Testis (tissue), 3 donors: ENCODE results near the gene CDH23. TPM values are rescaled to one million over a fixed set of nuclear protein-coding genes. Genes with fewer than 3 reads are reported as not detected.

Experiments
- DNase-seq: peaks from one replicate; pipeline ENCODE4 v3.0.0-alpha.2; 2019
- H3K27ac ChIP-seq, 2 donors: fragments of 200-600 bp; sonication (generic); one replicate each; pipeline ENCODE4 v1.5.1; 2019
- H3K27me3 ChIP-seq: fragments of 200-600 bp; sonication (generic); one replicate; pipeline ENCODE4 v1.5.1; 2019
- H3K36me3 ChIP-seq: fragments of 200-600 bp; sonication (generic); one replicate; pipeline ENCODE4 v1.5.1; 2017; ENCODE audit warnings: low read depth; ENCODE audit errors: missing control alignments
- H3K4me1 ChIP-seq: fragments of 200-600 bp; sonication (generic); one replicate; pipeline ENCODE4 v1.5.1; 2019
- H3K4me3 ChIP-seq, 2 donors: fragments of 200-600 bp; sonication (generic); one replicate each; pipeline ENCODE4 v1.5.1; 2017 to 2019
- H3K9me3 ChIP-seq: fragments of 200-600 bp; sonication (generic); one replicate; pipeline ENCODE4 v1.5.1; 2017
- CTCF ChIP-seq, 3 experiments: fragments of 450-650 bp in 2 of 3; fragments of 200-600 bp in 1 of 3; sonication (generic) in 1 of 3; IDR thresholded peaks; one replicate each; pipeline ENCODE4 v1.5.1; 2016 to 2019; ENCODE audit warnings: antibody characterized with exemption in 3 of 3, mild to moderate bottlenecking in 2 of 3, moderate library complexity in 1 of 3
- POLR2A ChIP-seq: fragments of 450-650 bp; IDR thresholded peaks from one replicate; pipeline ENCODE4 v1.6.1; 2017; ENCODE audit warnings: antibody characterized with exemption, mild to moderate bottlenecking, moderate library complexity
- WGBS, 2 donors: methylation state at CpG; one replicate each; pipeline ENCODE4 v1.1.5; 2018; 5-methylcytosine and 5-hydroxymethylcytosine counted together
- intact Hi-C: fragments of 100-400 bp; cut with DNase I; formaldehyde crosslinking; loops from one replicate; pipeline ENCODE4 v1.15.1; 2023; ENCODE audit warnings: low total_unique reads
- polyA plus RNA-seq: library from polyadenylated mRNA; stranded (reverse); fragments of 350-450 nt; fragmentation: Illumina TruSeq; extraction: RNeasy Lipid Tissue Mini Kit (QIAGEN cat#74804); gene quantifications from one replicate; pipeline ENCODE4 v1.2.3, GENCODE V29; 2014; ENCODE audit warnings: low read depth, low replicate concordance; ENCODE audit not compliant: insufficient read depth
- total RNA-seq, 2 donors: library from RNA; depleted of rRNA; stranded (reverse); fragments of >200 nt; gene quantifications; one replicate each; pipeline ENCODE4 v1.2.3, GENCODE V29; 2016

The CDH23 gene
- total and polyA plus RNA-seq, 3 donors from 2014 or later: 29.8 to 125 (median 81.7) TPM

DNA sequence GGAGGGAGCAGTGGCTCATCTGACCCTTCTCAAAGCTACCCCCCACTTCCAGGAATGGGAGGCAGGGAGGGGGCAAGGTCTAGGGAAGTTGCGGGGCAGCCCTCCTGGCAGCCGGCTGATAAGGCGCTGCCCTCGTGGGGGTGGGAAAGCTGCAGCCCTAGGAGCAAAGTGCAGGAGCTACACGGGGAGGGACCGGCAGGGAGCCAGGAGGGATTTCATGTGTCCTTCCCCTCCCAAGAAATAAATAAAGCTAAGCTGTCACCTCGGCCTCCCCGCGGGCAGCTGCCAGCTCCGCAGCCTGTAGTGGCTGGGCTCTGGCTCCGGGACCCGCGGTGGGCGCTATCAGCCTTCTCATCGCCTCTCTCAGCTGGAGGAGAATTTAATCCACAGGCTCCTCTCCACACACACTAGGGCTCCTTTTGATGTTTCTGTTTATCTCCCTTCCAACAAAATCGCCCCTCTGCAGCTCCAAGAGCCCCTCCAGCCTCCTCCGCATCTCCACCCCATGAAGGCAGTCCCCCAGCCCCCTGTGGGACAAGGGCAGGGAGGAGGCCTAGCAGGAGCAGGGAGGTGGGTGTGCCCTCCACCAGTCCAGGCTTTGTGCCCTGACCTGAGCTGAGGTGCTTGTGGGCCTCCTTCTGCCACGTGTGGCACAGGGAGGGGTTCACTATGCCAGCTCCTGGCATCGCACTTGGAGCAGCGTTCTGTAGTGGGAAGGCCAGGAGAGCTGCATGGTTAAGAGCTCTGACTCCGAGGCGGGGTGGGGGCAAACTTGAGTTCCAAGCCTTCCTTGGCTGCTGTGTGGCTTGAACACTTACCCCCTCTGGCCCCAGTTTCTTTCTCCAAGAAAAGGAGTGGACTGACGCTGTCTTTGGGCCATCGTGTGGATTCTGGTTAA is 242.4 kb downstream of the CDH23 start:
- H3K9me3 ChIP-seq: no peaks in the 10 kb centered on the region
- no peaks in the 10 kb centered on the region for H3K4me1 ChIP-seq
- WGBS, 2 donors: 74 to 84% methylated on average over 22 to 24 of the region's 24 CpGs
- no peaks in the 10 kb centered on the region for H3K36me3 ChIP-seq
- intact Hi-C loops: no loop called here
- no peak overlapping the region for H3K4me3 ChIP-seq
- no peaks in the 10 kb centered on the region for H3K27me3 ChIP-seq
- DNase-seq: no peak
- H3K27ac ChIP-seq: no peak overlapping the region
- no peak for TF ChIP-seq CTCF (IDR thresholded peaks at IDR 0.05)
- no peak for TF ChIP-seq POLR2A

- Histone ChIP-seq H3K4me3 (no peak overlapping the region), H3K9me3 (no peaks in the 10 kb centered on the region), H3K36me3 (no peaks in the 10 kb centered on the region), H3K4me1 (no peaks in the 10 kb centered on the region), H3K27me3 (no peaks in the 10 kb centered on the region), H3K27ac (no peak overlapping the region)
- intact Hi-C loops: no loop called here
- DNase-seq: no peak
- no peak for TF ChIP-seq CTCF (IDR thresholded peaks at IDR 0.05)
- TF ChIP-seq POLR2A: no peak
- 78 to 82% methylated on average over 9 of the region's 9 CpGs for WGBS, 2 donors
Measured at GRCh38 chr10:71640607-71641006, 243.9 kb downstream of the CDH23 start.

DNA sequence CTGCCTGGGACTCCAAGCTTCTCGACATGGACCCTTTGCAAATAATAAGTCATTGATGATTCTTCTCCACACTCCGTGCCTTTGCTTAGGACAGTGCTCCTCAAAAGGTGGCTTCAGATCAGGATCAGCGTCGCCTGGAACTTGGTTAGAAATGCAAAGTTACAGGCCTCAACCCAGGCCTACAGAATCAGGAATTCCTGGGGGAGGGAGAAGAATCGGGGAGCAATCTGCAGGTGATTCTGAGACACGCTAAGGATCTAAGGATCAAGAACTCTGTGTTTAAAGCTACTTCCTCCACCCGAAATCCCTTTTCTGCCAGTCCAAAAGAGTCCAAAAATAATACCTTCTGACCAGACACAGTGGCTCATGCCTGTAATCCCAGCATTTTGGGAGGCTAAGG is 244.7 kb downstream of the CDH23 start:
- no peaks in the 10 kb centered on the region for H3K36me3 ChIP-seq
- H3K4me3 ChIP-seq: no peak overlapping the region
- H3K9me3 ChIP-seq: no peaks in the 10 kb centered on the region
- no peaks in the 10 kb centered on the region for H3K27me3 ChIP-seq
- TF ChIP-seq POLR2A (no peak), CTCF (IDR thresholded peaks at IDR 0.05) (no peak)
- no peaks in the 10 kb centered on the region for H3K4me1 ChIP-seq
- DNase-seq: no peak
- intact Hi-C loops: no loop called here
- WGBS, 2 donors: 92 to 100% methylated on average over 6 to 7 of the region's 7 CpGs
- H3K27ac ChIP-seq: no peak overlapping the region

GRCh38 chr10:71641986-71642385 is 245.3 kb downstream of the CDH23 start:
- 74 to 75% methylated on average over 5 of the region's 5 CpGs for WGBS, 2 donors
- no peaks in the 10 kb centered on the region for H3K27me3 ChIP-seq

More at GRCh38 chr10:71641986-71642385, 245.3 kb downstream of the CDH23 start:
- TF ChIP-seq CTCF (IDR thresholded peaks at IDR 0.05): no peak
- TF ChIP-seq POLR2A: no peak
- H3K4me1 ChIP-seq: no peaks in the 10 kb centered on the region
- H3K9me3 ChIP-seq: no peaks in the 10 kb centered on the region
- no peaks in the 10 kb centered on the region for H3K36me3 ChIP-seq
- H3K27ac ChIP-seq: no peak overlapping the region
- intact Hi-C loops: no loop called here
- H3K4me3 ChIP-seq: no peak overlapping the region
- no peak for DNase-seq
